ENCODE results near the gene RGS3.

RGS3 gene

GRCh38 chr9:113619491-113620376 lies 156.2 kb downstream of the RGS3 start:
- no peak for DNase-seq (ENCODE audit: low spot score)

- no peak for DNase-seq (ENCODE audit: low spot score)
Measured at GRCh38 chr9:113620377-113621161, 157.0 kb downstream of the RGS3 start.

GRCh38 chr9:113621309-113621791 lies 157.8 kb downstream of the RGS3 start:
- peak; percentile 27 for DNase-seq (ENCODE audit: low spot score)

GRCh38 chr9:113621980-113622379 lies 158.5 kb downstream of the RGS3 start:
- DNase-seq (ENCODE audit: low spot score) = no peak

GRCh38 chr9:113622600-113623400 lies 159.3 kb downstream of the RGS3 start:
- no peak for DNase-seq (ENCODE audit: low spot score)

GRCh38 chr9:113623851-113624485 lies 160.4 kb downstream of the RGS3 start:
- no peak for DNase-seq (ENCODE audit: low spot score)

- DNase-seq (ENCODE audit: low spot score) = no peak
Measured at GRCh38 chr9:113624721-113625120, 161.2 kb downstream of the RGS3 start.

GRCh38 chr9:113625486-113625885 lies 162.0 kb downstream of the RGS3 start:
- no peak for DNase-seq (ENCODE audit: low spot score)

- DNase-seq (ENCODE audit: low spot score) = no peak
Measured at GRCh38 chr9:113626735-113627495, 163.4 kb downstream of the RGS3 start.

- no peak for DNase-seq (ENCODE audit: low spot score)
Measured at GRCh38 chr9:113628621-113629020, 165.1 kb downstream of the RGS3 start.

GRCh38 chr9:113630386-113631136 lies 167.0 kb downstream of the RGS3 start:
- DNase-seq (ENCODE audit: low spot score) = no peak

GRCh38 chr9:113631137-113631765 lies 167.7 kb downstream of the RGS3 start:
- no peak for DNase-seq (ENCODE audit: low spot score)

- no peak for DNase-seq (ENCODE audit: low spot score)
Measured at GRCh38 chr9:113631871-113632665, 168.5 kb downstream of the RGS3 start.

GRCh38 chr9:113632776-113633590 lies 169.5 kb downstream of the RGS3 start:
- no peak for DNase-seq (ENCODE audit: low spot score)

GRCh38 chr9:113633782-113634595 lies 170.5 kb downstream of the RGS3 start:
- no peak for DNase-seq (ENCODE audit: low spot score)

- no peak for DNase-seq (ENCODE audit: low spot score)
Measured at GRCh38 chr9:113634596-113635515, 171.3 kb downstream of the RGS3 start.
